Activated CD8-positive, alpha-beta memory T cell treated with anti-CD3 and anti-CD28 coated beads, Interleukin-2, amount 50 U/mL, for 4 hours (primary cell): Measurements from ENCODE around the gene GNG12.

Experiments used
- DNase-seq: peaks from one replicate; pipeline ENCODE4 v3.0.0-alpha.2; 2020

The GNG12 gene

DNA sequence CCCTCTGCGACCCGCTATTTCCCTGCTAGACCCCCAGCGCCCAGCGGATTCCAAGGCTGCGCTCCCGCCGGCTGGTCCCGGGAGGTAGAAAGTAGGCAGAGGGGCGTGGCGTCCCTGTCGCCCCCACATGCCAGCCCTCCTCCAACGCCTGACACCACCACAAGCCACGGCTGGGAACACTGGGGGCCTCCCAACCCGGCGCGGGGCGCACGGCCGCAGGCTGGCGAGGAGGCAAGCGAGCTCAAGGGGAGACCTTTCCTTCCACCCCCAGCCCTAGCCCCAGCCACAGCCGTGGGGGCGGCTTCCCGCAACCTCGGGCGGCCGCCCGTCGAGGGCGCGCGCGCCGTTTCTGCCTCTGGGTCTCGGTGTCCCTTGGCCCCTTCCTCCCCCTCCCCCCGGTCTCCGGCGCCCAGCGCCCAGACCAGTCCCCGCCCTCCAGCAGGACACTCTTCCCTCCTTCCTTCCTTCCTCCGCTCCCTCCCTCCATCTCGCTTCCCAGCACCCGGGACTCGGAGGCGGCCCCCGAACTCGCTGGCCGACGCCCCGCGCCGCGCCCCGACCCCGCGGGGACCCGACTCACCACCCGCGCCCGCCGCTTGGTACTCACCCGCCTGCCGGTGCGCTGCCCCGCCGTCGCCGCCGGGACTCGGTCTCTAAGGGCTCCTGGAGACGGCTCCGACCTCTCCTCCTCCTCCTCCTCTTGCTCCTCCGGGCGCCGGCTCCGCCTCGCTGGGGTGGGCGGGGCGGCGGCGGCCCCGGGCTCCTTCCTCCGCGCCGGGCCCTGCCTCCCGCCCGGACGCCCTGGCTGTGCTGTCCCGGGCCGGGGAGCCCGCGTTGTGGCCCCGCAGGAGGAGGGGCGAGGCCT, at the start of gene GNG12:
Gene GNG12 (minus strand): TSS at position 731 of the 865 bp plus-strand sequence. CDS start 125,781 bp downstream, outside the sequence.
- peak; percentile 18 for DNase-seq

DNA sequence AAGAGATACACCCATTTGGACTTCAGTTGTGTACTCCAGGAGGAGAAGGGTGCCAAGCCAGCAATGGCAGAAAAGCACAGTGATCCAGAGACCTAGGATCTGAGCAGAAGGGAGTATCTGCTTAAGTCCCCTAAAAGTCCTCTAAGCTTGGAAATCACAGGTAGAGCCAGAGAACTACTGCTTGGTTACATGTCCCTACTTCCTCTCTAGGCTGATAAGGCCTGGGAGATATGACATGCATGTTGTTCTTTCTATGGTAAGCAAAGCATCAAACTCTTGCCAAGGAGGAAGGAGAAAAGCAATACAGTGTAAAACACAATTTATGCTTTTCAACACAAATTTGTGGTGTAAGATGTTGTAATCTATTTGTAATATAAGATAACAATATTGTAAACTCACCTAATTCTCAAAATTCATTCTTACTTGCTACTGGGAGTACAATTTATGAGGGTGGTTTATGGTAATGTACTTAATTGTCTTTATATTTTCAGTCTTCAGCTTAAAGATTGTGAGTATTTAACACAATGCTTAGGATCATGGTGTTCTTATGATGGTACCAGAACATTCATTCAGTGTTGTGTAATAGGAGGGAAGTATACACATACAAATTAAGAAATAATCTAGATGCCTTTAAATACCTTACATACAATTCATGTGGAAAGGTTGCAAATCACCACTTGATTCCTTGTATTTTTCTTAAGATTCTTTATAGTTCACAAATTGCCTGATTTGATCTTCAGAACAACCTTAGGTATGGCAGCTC, 49.1 kb upstream of the GNG12 start:
- DNase-seq, result no peak

DNA sequence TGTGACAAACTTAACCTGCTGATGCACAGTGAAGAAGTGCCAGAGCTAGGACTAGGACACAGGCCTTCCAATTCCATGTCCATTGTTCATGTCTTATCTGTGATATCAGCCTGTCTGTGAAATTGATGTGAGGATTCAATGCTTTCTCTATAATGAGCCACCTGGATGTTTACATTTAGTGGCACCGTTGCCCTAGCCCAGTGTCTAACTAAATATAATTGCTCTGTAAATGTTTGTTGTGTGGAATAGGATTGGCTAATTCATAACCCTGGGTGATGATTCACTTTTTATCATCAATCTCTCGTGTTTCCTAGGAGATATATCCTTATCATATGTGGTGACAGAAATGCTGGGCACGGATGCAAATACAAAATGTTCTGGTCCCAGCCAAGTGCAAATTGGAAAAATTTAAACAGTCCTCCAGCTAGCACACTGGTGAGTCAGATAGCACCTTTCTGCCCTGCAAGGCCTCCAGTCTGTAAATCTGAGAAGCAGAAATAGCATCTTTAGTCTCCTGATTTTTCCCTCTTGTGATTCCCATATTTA, 46.9 kb upstream of the GNG12 start:
- no peak for DNase-seq

DNA sequence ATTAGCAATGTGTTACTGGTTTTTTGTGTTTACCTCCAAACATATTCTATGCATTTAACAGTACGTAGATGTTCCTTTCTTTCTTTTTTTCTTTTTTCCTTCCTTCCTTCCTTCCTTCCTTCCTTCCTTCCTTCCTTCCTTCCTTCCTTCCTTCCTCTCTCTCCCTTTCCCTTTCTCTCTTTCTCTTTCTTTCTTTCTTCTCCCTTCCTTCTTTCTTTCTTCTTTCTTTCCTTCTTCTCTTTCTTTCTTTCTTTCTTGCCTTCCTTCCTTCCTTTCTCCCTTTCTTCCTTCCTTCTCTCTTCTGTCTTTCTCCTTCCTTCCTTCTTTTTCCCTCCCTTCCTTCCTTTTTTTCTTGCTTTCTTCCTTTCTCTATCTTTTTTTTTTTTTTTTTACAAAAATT, 46.2 kb upstream of the GNG12 start:
- DNase-seq, result no peak

DNA sequence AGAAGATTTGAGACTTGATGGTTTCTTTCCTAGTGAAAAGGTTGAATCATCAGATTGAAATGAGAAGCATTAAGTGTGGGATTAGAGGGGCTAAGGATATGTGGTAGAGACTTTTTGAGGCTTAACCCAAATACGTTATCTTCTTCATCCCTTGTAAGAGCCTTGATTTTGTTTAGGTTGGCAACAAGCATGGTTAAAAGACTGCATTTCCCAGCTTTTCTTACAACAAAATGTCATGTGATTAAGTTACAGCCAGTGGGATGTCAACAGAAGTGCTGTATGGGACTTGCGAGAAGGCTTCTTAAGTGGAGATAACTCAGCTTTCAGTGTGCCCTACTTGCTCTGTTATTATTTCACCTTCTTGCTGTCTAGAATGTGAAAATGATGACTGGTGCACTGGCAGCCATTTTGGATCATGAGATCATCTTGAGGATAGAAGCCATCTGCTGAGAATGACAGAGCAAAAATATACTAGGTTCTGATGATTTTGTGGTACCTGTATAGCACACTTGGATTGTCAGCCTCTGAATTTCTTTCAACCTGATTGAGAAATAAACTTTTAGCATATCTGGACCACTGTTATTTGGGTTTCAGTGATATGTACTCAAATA, 41.3 kb upstream of the GNG12 start:
- DNase-seq, result no peak

DNA sequence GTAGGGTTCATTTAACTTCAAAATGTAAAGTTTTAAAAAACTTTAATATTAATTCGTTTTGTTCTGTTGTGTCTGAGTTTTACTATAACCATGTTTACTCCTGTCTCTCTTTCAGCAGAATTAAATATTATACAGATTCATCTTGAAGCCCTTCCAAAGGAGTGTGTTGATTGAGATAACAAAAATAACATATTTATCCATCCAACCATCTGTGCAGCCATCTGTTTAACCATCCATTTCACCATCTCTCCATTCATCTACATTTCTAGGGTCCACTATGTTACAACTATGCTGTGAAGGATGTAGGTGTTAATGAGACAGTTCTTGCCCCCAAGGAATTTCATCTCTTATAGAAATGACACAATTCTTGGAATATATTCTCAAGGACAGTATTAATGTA, 36.0 kb upstream of the GNG12 start:
- DNase-seq, result no peak

DNA sequence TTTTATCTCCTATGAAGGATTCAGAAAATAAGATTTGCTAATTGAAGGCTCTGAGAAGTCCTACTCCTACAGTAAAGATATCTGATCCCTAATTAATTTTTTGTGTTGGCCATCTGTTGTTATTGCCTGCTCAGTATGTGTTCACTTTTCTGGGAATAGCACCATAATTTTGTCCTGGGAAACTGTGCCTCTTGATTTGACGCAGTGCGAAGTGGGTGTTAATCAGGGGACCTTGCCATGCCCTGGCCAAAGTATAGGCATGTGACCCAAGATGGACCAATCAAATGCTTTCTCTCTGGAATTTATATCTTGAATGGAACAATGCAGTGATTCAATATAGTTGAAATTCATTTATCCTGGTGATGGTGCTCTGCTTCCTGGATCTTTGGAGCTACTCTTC, 30.4 kb upstream of the GNG12 start:
- DNase-seq, result no peak

DNA sequence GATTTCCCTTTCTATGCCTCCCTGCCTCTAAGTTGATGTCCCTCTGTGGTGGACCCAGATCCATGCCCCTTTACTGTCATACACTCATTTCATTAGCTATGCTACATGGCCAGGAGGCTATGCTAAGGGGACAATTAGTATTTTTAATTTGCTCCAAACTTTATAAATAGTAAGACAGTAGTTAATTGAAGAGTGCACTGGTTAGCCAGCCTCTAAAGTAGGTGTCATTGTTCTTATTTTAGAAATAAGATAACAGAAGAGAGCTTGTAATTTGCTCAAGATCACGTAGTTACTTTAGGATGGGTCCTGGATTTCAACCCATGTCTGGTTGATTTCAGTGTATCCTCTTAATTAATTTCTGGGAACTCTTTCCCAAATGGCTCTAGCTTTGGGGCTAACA, 29.4 kb upstream of the GNG12 start:
- no peak for DNase-seq

DNA sequence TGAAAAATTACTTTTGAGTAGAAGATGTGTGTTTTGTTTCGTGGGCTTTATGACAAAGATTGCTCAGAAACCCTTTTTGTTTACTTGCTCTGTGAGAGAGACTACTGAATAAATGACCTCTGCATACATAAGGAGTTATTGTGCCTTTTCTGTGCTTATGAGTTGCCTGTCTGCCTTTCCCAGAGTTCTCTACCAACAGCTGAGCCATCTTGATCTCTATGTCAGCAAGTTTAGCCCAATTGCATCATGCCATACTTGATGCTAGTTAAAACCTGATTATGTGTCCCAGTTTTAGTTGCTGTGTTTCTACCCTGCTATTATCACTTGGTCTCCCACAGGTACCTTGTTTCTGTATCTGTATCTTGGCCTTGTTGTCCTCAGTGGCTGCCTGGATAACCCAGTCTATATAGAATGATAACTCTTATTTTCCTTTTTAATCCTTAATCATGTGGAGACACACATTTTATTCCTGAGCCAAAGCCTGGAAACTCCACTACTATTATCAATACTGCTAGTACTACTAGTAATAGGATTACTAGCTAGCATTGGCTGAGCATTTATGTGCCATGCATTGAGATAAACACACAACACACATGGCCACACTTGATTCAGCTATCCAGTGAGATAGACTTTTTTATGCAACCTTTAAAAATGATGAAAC, 28.7 kb upstream of the GNG12 start:
- DNase-seq, result no peak

DNA sequence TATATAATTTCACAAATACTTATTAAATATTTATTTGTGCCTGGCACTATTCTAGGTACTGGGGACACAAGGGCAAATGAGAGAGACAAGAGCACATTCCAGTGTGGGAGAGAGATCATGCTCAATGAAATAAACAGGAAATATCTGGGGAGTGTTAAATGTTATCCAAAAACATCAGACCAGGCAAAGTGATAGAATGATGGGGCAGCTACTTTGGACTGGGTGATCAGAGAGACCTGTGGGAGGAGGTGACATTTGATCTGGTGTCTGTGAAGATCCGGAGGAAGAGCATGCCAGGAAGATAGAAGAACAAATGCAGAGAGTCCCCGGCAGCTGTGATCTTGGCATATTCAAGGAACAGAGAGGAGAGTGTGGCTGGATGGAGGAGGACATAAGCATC, 27.5 kb upstream of the GNG12 start:
- DNase-seq, result no peak

DNA sequence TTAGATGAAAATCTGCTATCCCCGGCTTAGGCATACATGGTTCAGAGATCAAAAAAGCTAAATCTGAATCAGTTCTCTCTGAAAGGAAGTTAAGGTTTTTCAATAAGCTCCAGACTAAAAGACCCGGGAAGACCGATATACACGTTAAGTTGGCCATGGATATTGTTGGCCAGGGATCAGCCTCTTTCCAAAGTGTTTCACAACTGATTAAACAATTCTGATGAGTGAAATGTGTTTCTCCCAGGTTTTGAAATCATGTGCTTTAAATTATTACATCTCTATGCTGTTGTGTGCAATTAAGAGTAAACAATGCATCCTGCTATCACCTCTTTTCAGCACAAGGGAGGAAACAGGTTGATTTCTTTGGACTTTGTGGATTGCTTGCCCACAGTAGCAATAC, 23.7 kb upstream of the GNG12 start:
- DNase-seq, result no peak

DNA sequence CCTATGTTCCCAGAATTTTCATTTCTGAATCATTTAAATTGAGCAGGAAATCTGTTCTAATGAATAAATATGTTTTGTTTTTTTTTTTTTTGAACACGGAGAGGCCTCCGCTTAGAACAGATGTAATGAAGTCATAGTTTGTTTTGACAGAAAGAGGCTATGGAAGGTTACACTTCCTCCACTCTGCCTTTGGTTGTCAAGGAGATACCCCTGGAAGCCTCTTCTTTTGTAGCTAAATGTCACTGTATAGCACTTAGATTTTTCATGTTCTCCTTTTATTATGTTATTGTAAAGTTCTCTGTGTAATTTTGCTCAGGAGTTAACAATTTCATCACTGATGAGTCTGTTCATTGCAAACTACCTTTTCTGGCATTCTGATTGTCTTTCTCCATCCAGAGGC, 22.7 kb upstream of the GNG12 start:
- no peak for DNase-seq

DNA sequence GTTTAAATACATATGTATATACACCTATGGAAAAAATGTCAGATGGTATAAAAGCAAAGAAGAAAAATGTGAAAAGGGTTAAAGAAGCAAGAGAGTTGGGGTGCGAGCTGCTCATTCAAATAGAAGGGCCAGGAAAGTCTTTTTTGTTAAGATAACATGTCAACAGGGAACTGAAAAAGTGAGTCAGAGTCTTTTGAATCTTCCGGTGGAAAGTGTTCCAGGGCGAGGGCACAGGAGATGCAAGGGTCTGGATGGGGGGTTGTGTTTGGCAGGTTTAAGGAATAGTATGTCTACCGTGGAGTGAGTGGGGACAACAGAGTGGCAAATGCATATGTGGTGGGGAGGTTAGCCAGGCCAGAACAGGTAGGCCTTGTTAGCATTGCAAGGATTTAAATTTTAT, 22.2 kb upstream of the GNG12 start:
- no peak for DNase-seq

DNA sequence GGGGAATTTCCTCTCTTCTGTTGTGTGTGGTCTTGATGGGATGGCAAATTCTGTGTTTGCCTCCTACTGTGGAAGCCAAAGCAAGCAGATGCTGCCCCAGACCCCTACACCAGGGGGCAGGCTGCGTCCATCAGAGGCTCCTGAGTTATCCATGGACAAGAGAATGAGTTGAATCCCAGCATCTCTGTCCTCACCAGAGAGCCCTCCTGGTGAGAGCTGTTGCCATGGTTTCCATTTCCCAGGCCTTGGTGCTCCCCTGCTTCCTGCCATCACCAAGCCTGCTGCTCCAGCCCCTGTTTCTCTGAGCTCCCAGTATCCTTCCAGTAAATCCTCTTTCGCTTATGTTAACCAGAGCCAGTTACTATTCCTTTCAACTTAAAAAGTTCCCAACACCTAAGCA, 20.4 kb upstream of the GNG12 start:
- DNase-seq, result no peak

DNA sequence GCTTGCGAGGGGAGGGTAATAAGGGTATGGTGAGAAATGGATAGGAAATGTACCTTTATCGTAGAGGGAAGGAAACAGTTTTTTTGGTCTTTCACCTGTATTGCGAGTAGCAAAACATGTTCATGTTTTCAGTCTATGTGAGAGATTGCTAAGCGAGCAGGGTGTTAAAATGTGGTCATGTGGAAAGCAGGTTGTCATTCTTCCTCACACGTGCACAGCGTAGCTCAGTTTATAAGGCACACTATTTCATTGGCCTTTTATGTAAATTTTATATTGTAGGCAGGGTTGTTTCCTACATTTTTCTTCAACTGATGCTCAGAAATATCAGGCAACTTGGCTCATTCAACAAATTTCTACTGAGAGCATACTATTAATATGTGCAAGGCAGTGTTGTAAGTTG, 18.5 kb upstream of the GNG12 start:
- DNase-seq, result no peak

DNA sequence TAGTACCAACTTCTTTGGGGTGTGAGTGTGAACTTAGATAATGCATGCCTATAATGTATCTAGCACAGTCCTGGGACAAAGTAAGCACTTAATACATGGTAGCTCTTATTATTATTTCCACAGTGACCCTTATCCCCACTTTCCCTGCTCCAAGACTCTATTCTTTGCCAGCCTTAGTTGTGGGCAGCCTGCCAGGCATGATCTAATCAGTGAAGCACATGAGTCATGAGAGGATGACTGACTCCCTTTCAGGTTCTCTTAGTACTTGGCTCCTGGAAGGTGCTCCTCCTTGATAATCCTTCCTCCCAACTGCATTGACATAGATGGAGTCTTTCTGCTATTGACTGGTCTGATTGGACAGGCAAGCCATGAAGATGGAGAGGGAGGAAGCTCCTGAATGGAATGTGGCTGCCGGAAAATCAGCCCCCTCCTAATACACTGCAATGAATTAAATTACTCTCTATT, 17.4 kb upstream of the GNG12 start:
- no peak for DNase-seq

DNA sequence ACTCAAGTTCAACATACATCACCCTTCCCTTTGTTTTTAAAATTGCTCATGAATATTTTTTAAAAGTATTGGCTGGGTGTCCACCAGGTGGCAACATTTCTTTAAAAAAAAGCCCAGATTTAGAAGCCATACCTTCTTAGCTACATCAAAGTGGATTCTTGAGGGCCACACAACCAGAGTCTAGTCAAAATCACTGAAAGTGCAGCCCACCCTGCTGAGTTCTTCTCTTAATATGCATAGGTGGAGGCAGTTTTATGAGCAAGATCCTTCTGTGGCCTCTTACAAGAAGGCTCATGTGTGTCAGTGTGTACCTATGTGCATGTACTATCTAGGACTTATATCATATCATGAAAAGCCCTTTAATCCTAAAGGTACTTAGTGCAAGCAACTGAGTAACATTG, 16.9 kb upstream of the GNG12 start:
- DNase-seq, result no peak

DNA sequence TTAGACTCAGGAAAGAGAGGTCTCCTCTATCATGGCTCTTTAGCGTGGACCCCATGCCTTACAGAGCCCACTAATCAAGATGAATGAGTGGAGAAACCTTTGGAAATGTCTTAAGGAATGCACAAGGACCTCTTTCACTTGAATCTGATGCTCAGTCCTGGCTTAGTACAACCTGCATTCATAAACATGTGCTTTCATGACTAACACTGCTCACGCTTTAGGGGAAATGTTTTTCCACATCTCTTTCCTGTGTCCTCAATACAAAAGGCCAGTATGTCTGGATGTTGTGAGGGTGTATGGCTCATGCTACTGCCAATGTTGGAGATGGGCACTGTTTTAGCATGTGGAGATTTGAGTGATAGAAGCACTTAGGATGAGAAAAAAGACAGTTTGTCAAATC, 14.2 kb upstream of the GNG12 start:
- DNase-seq, result no peak

DNA sequence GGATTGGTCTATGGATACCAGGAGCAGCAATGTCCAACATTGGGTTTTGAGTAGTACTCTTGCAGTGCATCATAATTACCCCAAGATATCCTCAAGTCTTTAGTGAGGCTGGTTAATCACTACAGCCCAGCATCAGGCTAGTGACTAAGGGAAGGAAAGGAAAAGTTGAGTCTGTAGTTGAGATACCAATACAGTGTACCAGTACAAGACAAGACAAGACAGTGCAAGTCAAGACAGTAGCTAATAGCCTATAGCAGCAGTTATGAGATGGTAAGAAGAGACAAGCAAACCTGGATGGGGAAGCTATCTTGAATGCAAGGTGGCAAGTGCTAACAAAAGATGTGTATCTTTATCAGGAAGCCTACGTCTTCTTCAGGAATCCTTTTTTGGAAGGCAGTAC, 13.3 kb upstream of the GNG12 start:
- DNase-seq, result no peak

DNA sequence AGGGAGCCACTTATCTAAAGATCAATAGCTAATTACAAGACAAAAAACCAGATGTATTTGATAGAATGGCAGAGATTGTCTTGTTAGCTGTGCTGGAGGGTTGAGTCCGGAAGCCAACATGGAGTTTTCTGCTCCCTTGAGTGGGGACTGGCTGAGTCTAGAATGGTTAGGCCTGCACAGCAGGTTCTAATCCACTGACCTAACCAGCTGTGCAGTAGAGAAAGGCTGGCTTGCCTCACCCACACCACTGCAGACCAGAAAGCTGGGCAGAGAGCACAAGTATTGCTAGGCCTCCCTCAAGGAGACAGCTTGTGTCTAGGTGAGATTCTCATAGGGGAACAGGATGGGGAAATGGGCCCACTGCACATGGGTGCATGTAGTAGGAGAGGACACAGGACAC, 11.7 kb upstream of the GNG12 start:
- DNase-seq, result no peak

DNA sequence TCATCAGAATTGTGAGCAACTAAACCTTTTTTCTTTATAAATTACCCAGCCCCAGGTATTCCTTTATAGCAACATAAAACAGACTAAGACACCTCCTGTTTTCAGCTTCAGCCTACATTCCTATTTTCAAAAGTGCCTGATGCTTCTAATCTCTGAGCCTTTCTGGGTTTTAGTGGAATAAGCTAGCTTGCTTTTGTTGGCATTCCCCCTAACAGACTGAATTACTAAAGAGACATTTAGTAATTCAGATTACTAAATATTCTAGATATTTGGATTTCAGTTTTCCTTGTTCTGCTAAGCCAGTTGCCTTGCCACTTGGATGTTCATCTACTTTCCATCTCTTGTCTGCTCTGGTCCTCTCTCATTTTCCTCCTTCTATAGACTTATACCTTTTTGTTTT, 10.5 kb upstream of the GNG12 start:
- no peak for DNase-seq

DNA sequence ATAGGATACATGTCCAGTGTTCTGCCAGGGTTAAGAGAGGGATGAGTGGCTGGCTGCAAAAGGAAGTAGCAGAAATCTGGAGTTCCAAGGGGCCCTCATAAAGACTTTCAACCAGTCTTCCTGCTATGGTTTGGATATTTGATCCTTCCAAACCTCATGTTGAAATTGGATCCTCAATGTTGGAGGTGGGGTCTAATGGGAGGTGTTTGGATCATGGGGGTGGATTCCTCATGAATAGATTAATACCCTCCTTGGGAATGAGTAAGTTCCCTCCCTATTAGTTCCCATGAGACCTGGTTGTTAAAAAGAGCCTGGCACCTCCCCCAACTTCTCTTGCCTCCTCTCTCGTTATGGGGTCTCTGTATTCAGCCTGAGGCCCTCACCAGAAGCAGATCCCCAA, 10.1 kb upstream of the GNG12 start:
- no peak for DNase-seq

DNA sequence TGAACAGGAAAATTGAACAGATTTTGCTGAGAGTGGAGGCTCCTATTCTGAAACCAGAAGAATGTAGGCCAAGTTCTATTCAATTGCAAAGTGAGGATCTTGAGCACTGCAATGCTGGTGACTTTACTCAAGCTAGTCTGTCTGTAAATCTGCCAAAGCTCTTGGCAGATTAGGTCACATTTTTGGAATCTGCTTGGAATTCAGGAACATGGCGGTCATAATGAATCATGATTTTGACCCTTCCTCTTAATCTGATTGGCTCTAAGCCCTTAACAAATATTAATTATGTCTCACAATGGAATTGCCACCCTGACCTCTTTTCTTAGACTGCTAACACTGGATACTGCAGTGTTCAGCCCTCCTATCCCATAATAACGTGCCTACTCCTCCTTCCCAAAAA, 7.2 kb upstream of the GNG12 start:
- DNase-seq, result no peak
